Endothelial cell (in vitro differentiated cells): ENCODE results near the gene ZSWIM3. TPM values are rescaled to one million over a fixed set of nuclear protein-coding genes. Genes with fewer than 3 reads are reported as not detected.
A peak's percentile ranks its signal among the peaks of the same experiment; 100 is the strongest.

Experiments
- DNase-seq: peaks from one replicate; pipeline ENCODE4 v3.0.0; 2021; ENCODE audit warnings: low spot score
- H3K27ac Mint-ChIP-seq: one replicate; pipeline ENCODE4 v1.8.0; 2021; ENCODE audit warnings: mixed read lengths, inconsistent platforms; ENCODE audit not compliant: unreplicated experiment
- H3K27me3 Mint-ChIP-seq: one replicate; pipeline ENCODE4 v1.8.0; 2021; ENCODE audit warnings: mild to moderate bottlenecking, moderate library complexity, mixed read lengths, inconsistent platforms; ENCODE audit not compliant: unreplicated experiment
- H3K36me3 Mint-ChIP-seq: one replicate; pipeline ENCODE4 v1.8.0; 2021; ENCODE audit warnings: mild to moderate bottlenecking, low read depth, mixed read lengths, inconsistent platforms; ENCODE audit not compliant: unreplicated experiment
- H3K4me1 Mint-ChIP-seq: one replicate; pipeline ENCODE4 v1.8.0; 2021; ENCODE audit warnings: mild to moderate bottlenecking, mixed read lengths, inconsistent platforms; ENCODE audit not compliant: unreplicated experiment
- H3K4me3 Mint-ChIP-seq: one replicate; pipeline ENCODE4 v1.8.0; 2021; ENCODE audit warnings: mild to moderate bottlenecking, mixed read lengths, inconsistent platforms; ENCODE audit not compliant: unreplicated experiment
- H3K9me3 Mint-ChIP-seq: one replicate; pipeline ENCODE4 v1.8.0; 2021; ENCODE audit warnings: mixed read lengths, inconsistent platforms; ENCODE audit not compliant: unreplicated experiment
- total RNA-seq: library from RNA; stranded (reverse); fragmentation: NEBNext Ultra II Directional; extraction: Animal tissue kit (Norgen Biotek cat#: 25700); gene quantifications from one replicate; pipeline ENCODE4 v1.2.1, GENCODE V29; 2021; ENCODE audit not compliant: unreplicated experiment
- TF ChIP-seq, protein P1 (sequence below): fragments of 200-600 bp; sonication (generic); IDR thresholded peaks from one replicate; pipeline ENCODE4 v1.5.0; 2021; ENCODE audit warnings: antibody characterized with exemption; ENCODE audit not compliant: unreplicated experiment

The ZSWIM3 gene
- total RNA-seq, 1 donor from 2014 or later, result 6.7 TPM

GRCh38 chr20:45905505-45906079, 48.2 kb downstream of the ZSWIM3 start:
- TF ChIP-seq, protein P1, sequence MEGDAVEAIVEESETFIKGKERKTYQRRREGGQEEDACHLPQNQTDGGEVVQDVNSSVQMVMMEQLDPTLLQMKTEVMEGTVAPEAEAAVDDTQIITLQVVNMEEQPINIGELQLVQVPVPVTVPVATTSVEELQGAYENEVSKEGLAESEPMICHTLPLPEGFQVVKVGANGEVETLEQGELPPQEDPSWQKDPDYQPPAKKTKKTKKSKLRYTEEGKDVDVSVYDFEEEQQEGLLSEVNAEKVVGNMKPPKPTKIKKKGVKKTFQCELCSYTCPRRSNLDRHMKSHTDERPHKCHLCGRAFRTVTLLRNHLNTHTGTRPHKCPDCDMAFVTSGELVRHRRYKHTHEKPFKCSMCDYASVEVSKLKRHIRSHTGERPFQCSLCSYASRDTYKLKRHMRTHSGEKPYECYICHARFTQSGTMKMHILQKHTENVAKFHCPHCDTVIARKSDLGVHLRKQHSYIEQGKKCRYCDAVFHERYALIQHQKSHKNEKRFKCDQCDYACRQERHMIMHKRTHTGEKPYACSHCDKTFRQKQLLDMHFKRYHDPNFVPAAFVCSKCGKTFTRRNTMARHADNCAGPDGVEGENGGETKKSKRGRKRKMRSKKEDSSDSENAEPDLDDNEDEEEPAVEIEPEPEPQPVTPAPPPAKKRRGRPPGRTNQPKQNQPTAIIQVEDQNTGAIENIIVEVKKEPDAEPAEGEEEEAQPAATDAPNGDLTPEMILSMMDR, result no peak
- H3K9me3 Mint-ChIP-seq, result no peaks in the 10 kb centered on the region
- peaks cover 2% of the 10 kb centered on the region for H3K4me1 Mint-ChIP-seq
- peaks cover 8% of the 10 kb centered on the region for H3K27me3 Mint-ChIP-seq
- no peak overlapping the region for H3K4me3 Mint-ChIP-seq
- H3K36me3 Mint-ChIP-seq, result peaks cover 15% of the 10 kb centered on the region
- DNase-seq, result no peak
- H3K27ac Mint-ChIP-seq, result no peak overlapping the region

- H3K27ac Mint-ChIP-seq, result no peak overlapping the region
- H3K4me1 Mint-ChIP-seq, result peaks cover 3% of the 10 kb centered on the region
- no peak overlapping the region for H3K4me3 Mint-ChIP-seq
- no peak for DNase-seq
- no peaks in the 10 kb centered on the region for H3K9me3 Mint-ChIP-seq
- peaks cover 15% of the 10 kb centered on the region for H3K36me3 Mint-ChIP-seq
- TF ChIP-seq, protein P1, result no peak
- peaks cover 10% of the 10 kb centered on the region for H3K27me3 Mint-ChIP-seq
These were observed 50.0 kb downstream of the ZSWIM3 start for GRCh38 chr20:45907219-45907948.

- H3K27me3 Mint-ChIP-seq, result peaks cover 10% of the 10 kb centered on the region
- TF ChIP-seq, protein P1, result no peak
- H3K36me3 Mint-ChIP-seq, result peaks cover 15% of the 10 kb centered on the region
- DNase-seq, result no peak
- no peaks in the 10 kb centered on the region for H3K9me3 Mint-ChIP-seq
- no peak overlapping the region for H3K27ac Mint-ChIP-seq
- H3K4me1 Mint-ChIP-seq, result peaks cover 3% of the 10 kb centered on the region
- H3K4me3 Mint-ChIP-seq, result peak overlapping the region; percentile 14
These were observed 50.7 kb downstream of the ZSWIM3 start for GRCh38 chr20:45908084-45908483.

- TF ChIP-seq, protein P1, result no peak
- no peak overlapping the region for H3K4me3 Mint-ChIP-seq
- H3K4me1 Mint-ChIP-seq, result peaks cover 7% of the 10 kb centered on the region
- no peak for DNase-seq
- H3K9me3 Mint-ChIP-seq, result no peaks in the 10 kb centered on the region
- peaks cover 15% of the 10 kb centered on the region for H3K36me3 Mint-ChIP-seq
- H3K27me3 Mint-ChIP-seq, result peaks cover 10% of the 10 kb centered on the region
- no peak overlapping the region for H3K27ac Mint-ChIP-seq
These were observed 52.0 kb downstream of the ZSWIM3 start for GRCh38 chr20:45909336-45909808.
